ENCODE results near the gene ACTR2.
"Not testable (repeated sequence)": the region's sequence is repeated elsewhere in the genome, so short reads cannot be mapped to it uniquely, and the experiment has no call there.

Gene ACTR2

GRCh38 chr2:65314801-65315441, 87.3 kb downstream of the ACTR2 start:
- FAIRE-seq, result no peak

- FAIRE-seq, result no peak
Observed at GRCh38 chr2:65316072-65316471, 88.4 kb downstream of the ACTR2 start.

GRCh38 chr2:65317351-65317750, 89.7 kb downstream of the ACTR2 start:
- FAIRE-seq, result not testable (repeated sequence)

GRCh38 chr2:65317841-65318240, 90.2 kb downstream of the ACTR2 start:
- FAIRE-seq, result no peak

GRCh38 chr2:65319072-65319673, 91.5 kb downstream of the ACTR2 start:
- no peak for FAIRE-seq

- FAIRE-seq, result no peak
Observed at GRCh38 chr2:65319674-65320041, 92.0 kb downstream of the ACTR2 start.

GRCh38 chr2:65320042-65320725, 92.6 kb downstream of the ACTR2 start:
- FAIRE-seq, result no peak
